Left lung (tissue), 10 donors: Measurements from ENCODE around the gene HDHD2. TPM values are rescaled to one million over a fixed set of nuclear protein-coding genes. Genes with fewer than 3 reads are reported as not detected.

ENCODE experiments used
- ATAC-seq: fragments of 200-7000 bp; cut with Tn5 transposase; one replicate; pipeline ENCODE4 v1.9.1; 2020; ENCODE audit warnings: moderate library complexity
- DNase-seq, 4 donors: peaks; one replicate each; pipeline ENCODE4 v3.0.0-alpha.2; 2013 to 2020
- H3K27ac ChIP-seq, 2 donors: fragments of 200-600 bp; sonication (generic) in 1 of 2; one replicate each; pipeline versions ENCODE4 v1.5.0 to v1.8.0; 2020 to 2021
- H3K27me3 ChIP-seq, 2 donors: fragments of 200-600 bp; sonication (generic) in 1 of 2; one replicate each; pipeline versions ENCODE4 v1.5.0 to v1.8.0; 2020 to 2021
- H3K36me3 ChIP-seq, 2 donors: fragments of 200-600 bp; sonication (generic) in 1 of 2; one replicate each; pipeline versions ENCODE4 v1.5.0 to v1.8.0; 2020 to 2021
- H3K4me1 ChIP-seq, 2 donors: fragments of 200-600 bp; one replicate each; pipeline ENCODE4 v1.8.0; 2021
- H3K4me3 ChIP-seq, 2 donors: fragments of 200-600 bp; sonication (generic) in 1 of 2; one replicate each; pipeline versions ENCODE4 v1.5.0 to v1.8.0; 2020 to 2021; ENCODE audit warnings: mild to moderate bottlenecking in 1 of 2
- H3K9me3 ChIP-seq, 2 donors: fragments of 200-600 bp; sonication (generic) in 1 of 2; one replicate each; pipeline versions ENCODE4 v1.5.0 to v1.8.0; 2020 to 2021
- CTCF ChIP-seq, 2 donors: fragments of 200-600 bp; sonication (generic) in 1 of 2; IDR thresholded peaks; one replicate each; pipeline versions ENCODE4 v1.5.0 to v1.8.0; 2021; ENCODE audit warnings: antibody characterized with exemption in 2 of 2
- intact Hi-C, 2 donors: fragments of 100-400 bp; cut with DNase I; formaldehyde crosslinking; loops; one replicate each; pipeline versions ENCODE4 v1.11.2 to v1.14.2; 2022
- polyA plus RNA-seq, 6 donors: library from polyadenylated mRNA; unstranded; fragments of 120-200 nt; gene quantifications; one replicate each; pipeline ENCODE4 v1.2.1, GENCODE V29; 2013; ENCODE audit not compliant: insufficient read length in 6 of 6
- total RNA-seq, 2 donors: library from RNA; stranded (reverse); fragmentation: NEBNext Ultra II Directional; extraction: Animal tissue kit (Norgen Biotek cat#: 25700); gene quantifications; one replicate each; pipeline ENCODE4 v1.2.1, GENCODE V29; 2021
- donor health status: DM: no; HTN: yes; CAD: no.
- donor health status: DM: no; HTN: no; CAD: no.

The HDHD2 gene
- total and polyA plus RNA-seq, 8 donors, result 35.9 to 56.3 (median 47.7) TPM

GRCh38 chr18:47149457-47150028 lies 757 bp downstream of the HDHD2 start:
- DNase-seq, result no peak
- TF ChIP-seq CTCF (IDR thresholded peaks at IDR 0.05), result no peak
- peaks cover 0 to 12% of the 10 kb centered on the region in 2 donors for H3K36me3 ChIP-seq
- no peaks in the 10 kb centered on the region for H3K27me3 ChIP-seq
- no peaks in the 10 kb centered on the region for H3K9me3 ChIP-seq
- peak overlapping the region; percentile 92 to 95 for H3K27ac ChIP-seq
- peak; percentile 13 for ATAC-seq
- H3K4me3 ChIP-seq, result peak overlapping the region; percentile 62 to 76
- H3K4me1 ChIP-seq, result peaks cover 8 to 28% of the 10 kb centered on the region in 2 donors
- intact Hi-C loops, result no loop called here

DNA sequence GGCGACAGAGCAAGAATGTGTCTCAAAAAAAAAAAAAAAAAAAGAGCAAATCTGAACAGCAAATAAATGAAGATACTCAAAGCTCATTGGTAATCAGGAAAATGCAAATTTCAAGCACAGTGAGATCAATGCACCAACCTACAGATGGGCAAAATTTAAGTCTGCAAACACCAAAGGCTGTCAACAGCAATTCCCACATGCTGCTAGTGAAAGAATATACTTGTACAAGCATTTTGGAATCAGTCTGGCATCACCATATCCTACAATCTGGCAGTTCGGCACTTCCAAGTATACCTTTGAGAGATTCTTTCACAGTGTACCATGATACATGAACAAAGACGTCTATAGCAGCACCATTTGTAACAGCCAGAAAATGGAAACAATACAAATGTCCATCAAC lies 4.1 kb downstream of the HDHD2 start:
- Histone ChIP-seq H3K4me1 (peaks cover 8 to 25% of the 10 kb centered on the region in 2 donors), H3K36me3 (no peaks in the 10 kb centered on the region), H3K4me3 (no peak overlapping the region), H3K27me3 (no peaks in the 10 kb centered on the region), H3K9me3 (no peaks in the 10 kb centered on the region), H3K27ac (no peak overlapping the region)
- DNase-seq (no peak), ATAC-seq (no peak)
- TF ChIP-seq CTCF (IDR thresholded peaks at IDR 0.05), result no peak
- intact Hi-C loops, result no loop called here

- intact Hi-C loops, result no loop called here
- H3K27ac ChIP-seq, result no peak overlapping the region
- H3K9me3 ChIP-seq, result no peaks in the 10 kb centered on the region
- no peaks in the 10 kb centered on the region for H3K36me3 ChIP-seq
- DNase-seq (no peak), ATAC-seq (no peak)
- no peaks in the 10 kb centered on the region for H3K27me3 ChIP-seq
- peaks cover 0 to 12% of the 10 kb centered on the region in 2 donors for H3K4me1 ChIP-seq
- H3K4me3 ChIP-seq, result no peak overlapping the region
- TF ChIP-seq CTCF (IDR thresholded peaks at IDR 0.05), result no peak
These were observed 6.3 kb downstream of the HDHD2 start for GRCh38 chr18:47143899-47144485.

GRCh38 chr18:47143153-47143552 lies 7.1 kb downstream of the HDHD2 start:
- Histone ChIP-seq H3K4me1 (peaks cover 0 to 4% of the 10 kb centered on the region in 2 donors), H3K36me3 (no peaks in the 10 kb centered on the region), H3K27ac (no peak overlapping the region), H3K9me3 (no peaks in the 10 kb centered on the region), H3K4me3 (no peak overlapping the region), H3K27me3 (no peaks in the 10 kb centered on the region)
- no peak for DNase-seq
- no peak for TF ChIP-seq CTCF (IDR thresholded peaks at IDR 0.05)
- intact Hi-C loops, result no loop called here
- no peak for ATAC-seq

DNA sequence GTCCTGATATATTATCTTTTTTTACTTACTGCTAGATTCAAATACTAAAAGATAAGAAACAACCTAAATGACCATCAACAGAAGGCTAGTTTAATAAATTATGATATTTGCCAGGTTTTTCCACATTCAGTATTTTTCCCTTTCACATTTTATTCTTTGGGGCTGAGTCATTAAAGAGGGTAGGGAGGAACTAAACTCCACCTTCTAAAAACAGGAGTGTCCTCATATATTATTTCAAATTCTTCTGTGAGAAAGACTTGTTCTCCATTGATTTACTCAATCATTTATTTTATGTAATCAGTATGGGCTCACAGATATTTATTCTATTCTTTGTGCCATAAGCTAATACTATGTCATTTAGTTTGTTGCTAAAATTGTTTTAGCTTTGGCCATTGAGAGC lies 9.0 kb downstream of the HDHD2 start:
- Histone ChIP-seq H3K9me3 (no peaks in the 10 kb centered on the region), H3K27me3 (no peaks in the 10 kb centered on the region), H3K36me3 (peaks cover 0 to 5% of the 10 kb centered on the region in 2 donors), H3K4me1 (no peaks in the 10 kb centered on the region), H3K27ac (no peak overlapping the region), H3K4me3 (no peak overlapping the region)
- DNase-seq, result no peak
- no peak for TF ChIP-seq CTCF (IDR thresholded peaks at IDR 0.05)
- no peak for ATAC-seq
- intact Hi-C loops, result no loop called here
